Testis (tissue), 2 donors: ENCODE data around the gene TMEM39A.

Experiments
- CTCF ChIP-seq, 3 experiments: fragments of 450-650 bp in 2 of 3; fragments of 200-600 bp in 1 of 3; sonication (generic) in 1 of 3; IDR thresholded peaks; one replicate each; pipeline ENCODE4 v1.5.1; 2016 to 2019; ENCODE audit warnings: antibody characterized with exemption in 3 of 3, mild to moderate bottlenecking in 2 of 3, moderate library complexity in 1 of 3
- POLR2A ChIP-seq: fragments of 450-650 bp; IDR thresholded peaks from one replicate; pipeline ENCODE4 v1.6.1; 2017; ENCODE audit warnings: antibody characterized with exemption, mild to moderate bottlenecking, moderate library complexity

GRCh38 chr3:119508172-119508845, 44.9 kb upstream of the TMEM39A start:
- TF ChIP-seq CTCF (IDR thresholded peaks at IDR 0.05) (no peak), POLR2A (no peak)
